Measurements from ENCODE around the gene OXTR. TPM values are rescaled to one million over a fixed set of nuclear protein-coding genes. Genes with fewer than 3 reads are reported as not detected.
"Not testable (repeated sequence)": the region's sequence is repeated elsewhere in the genome, so short reads cannot be mapped to it uniquely, and the experiment has no call there.

The OXTR gene
- total RNA-seq, 1 donor from 2014 or later: 2.0 TPM

DNA sequence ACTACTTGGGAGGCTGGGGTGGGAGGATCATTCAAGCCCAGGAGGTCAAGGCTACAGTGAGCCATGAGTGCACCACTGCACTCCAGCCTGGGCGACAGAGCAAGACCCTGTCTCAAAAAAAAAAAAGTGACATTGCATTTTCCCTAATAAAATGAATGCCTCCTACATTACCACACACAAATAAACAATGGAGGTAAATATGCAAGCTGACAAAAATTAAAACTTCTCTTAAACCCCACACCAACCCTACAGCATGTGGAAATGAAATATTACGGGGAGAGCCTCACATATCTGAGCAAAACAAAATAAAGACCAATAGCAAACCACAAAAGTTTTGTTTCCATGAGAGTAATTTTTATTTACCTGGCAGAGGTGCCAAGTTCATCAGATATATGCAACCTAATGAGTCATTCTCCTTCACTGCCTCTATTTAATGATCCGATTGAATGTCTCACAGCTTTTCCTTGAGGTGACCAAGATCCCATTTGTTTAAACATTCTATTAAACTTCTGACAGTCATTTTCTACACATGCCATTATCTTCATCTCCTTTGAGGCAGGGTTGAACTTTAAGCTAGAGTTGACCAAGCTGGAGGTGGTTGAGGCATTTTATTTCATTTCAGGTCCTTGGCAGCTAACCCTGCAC is 45.2 kb downstream of the OXTR start:
- Mint-ChIP-seq H3K27me3 (no peaks in the 10 kb centered on the region), H3K4me3 (no peak overlapping the region), H3K27ac (no peak overlapping the region), H3K9me3 (peaks cover 6% of the 10 kb centered on the region), H3K4me1 (no peaks in the 10 kb centered on the region), H3K36me3 (ENCODE audit: low read depth) (no peaks in the 10 kb centered on the region)
- CTCF ChIA-PET: no interaction called here
- POLR2A ChIA-PET: no interaction called here
- TF ChIP-seq, protein P1, sequence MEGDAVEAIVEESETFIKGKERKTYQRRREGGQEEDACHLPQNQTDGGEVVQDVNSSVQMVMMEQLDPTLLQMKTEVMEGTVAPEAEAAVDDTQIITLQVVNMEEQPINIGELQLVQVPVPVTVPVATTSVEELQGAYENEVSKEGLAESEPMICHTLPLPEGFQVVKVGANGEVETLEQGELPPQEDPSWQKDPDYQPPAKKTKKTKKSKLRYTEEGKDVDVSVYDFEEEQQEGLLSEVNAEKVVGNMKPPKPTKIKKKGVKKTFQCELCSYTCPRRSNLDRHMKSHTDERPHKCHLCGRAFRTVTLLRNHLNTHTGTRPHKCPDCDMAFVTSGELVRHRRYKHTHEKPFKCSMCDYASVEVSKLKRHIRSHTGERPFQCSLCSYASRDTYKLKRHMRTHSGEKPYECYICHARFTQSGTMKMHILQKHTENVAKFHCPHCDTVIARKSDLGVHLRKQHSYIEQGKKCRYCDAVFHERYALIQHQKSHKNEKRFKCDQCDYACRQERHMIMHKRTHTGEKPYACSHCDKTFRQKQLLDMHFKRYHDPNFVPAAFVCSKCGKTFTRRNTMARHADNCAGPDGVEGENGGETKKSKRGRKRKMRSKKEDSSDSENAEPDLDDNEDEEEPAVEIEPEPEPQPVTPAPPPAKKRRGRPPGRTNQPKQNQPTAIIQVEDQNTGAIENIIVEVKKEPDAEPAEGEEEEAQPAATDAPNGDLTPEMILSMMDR (IDR thresholded peaks at IDR 0.05): no peak
- intact Hi-C loops (cut with micrococcal nuclease): no loop called here
- DNase-seq: no peak
- ATAC-seq (ENCODE audit: low read depth): no peak

DNA sequence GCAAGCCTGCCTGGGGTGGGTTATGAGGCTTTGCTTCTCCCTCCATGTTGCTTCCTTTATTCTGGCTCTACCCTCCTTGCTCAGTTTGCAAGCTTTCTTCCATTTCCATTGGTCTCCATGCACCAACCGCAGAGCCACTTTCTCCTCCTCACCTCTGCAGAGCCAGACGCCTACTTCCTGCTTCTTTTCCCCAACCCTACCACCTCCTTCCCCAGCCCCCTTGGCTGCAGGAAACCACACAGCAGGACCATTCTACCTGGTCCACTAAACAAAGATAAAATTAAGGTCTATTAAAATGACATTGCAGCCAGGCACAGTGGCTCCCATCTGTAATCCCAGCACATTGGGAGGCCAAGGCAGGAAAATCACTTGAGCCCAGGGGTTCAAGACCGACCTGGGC is 45.8 kb downstream of the OXTR start:
- Mint-ChIP-seq H3K27ac (no peak overlapping the region), H3K9me3 (peaks cover 6% of the 10 kb centered on the region), H3K36me3 (ENCODE audit: low read depth) (no peaks in the 10 kb centered on the region), H3K4me3 (no peak overlapping the region), H3K4me1 (no peaks in the 10 kb centered on the region), H3K27me3 (no peaks in the 10 kb centered on the region)
- DNase-seq (no peak), ATAC-seq (ENCODE audit: low read depth) (no peak)
- POLR2A ChIA-PET: interaction anchor here (0.7 kb wide), 1 partner anchor 15 kb away, joined by 3 read pairs; no protein-coding TSS in a partner anchor
- CTCF ChIA-PET: no interaction called here
- intact Hi-C loops (cut with micrococcal nuclease): no loop called here
- TF ChIP-seq, protein P1 (IDR thresholded peaks at IDR 0.05): no peak

DNA sequence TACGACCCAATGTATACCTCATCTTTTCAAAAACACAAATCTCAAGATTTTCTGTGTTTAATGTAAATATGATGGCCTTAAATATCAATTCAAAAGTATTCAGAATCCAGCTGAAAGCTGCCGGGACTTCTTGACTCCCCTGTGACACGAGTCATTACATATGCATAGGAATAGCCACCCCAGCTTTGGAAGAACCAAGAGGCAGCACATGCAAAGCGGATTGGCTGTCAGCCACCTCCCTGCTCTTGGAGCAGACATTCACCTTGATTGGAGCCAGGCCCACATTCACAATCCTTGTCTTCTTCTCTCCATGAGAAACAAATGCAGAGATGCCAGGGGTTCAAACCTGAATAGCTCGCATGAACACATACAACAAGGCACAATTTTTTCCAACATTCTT is 46.6 kb downstream of the OXTR start:
- POLR2A ChIA-PET: no interaction called here
- CTCF ChIA-PET: no interaction called here
- no peak overlapping the region for H3K4me3 Mint-ChIP-seq
- no peak overlapping the region for H3K27ac Mint-ChIP-seq
- no peak for ATAC-seq (ENCODE audit: low read depth)
- intact Hi-C loops (cut with micrococcal nuclease): no loop called here
- H3K9me3 Mint-ChIP-seq: peaks cover 7% of the 10 kb centered on the region
- no peaks in the 10 kb centered on the region for H3K36me3 Mint-ChIP-seq (ENCODE audit: low read depth)
- TF ChIP-seq, protein P1 (IDR thresholded peaks at IDR 0.05): no peak
- no peaks in the 10 kb centered on the region for H3K27me3 Mint-ChIP-seq
- no peak for DNase-seq
- no peaks in the 10 kb centered on the region for H3K4me1 Mint-ChIP-seq

DNA sequence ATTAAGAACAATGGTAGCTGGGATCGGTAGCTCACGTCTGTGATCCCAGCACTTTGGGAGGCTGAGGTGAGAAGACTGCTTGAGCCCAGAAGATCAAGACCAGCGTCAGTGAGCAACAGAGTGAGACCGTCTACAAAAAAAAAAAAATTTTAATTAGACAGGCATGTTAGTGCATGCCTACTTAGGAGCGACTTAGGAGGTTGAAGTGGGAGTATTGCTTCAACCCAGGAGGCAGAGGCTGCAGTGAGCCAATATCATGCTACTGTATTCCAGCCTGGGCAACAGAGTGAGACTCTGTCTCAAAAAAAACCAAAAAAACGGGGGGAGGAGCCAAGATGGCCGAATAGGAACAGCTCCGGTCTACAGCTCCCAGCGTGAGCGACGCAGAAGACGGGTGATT is 53.7 kb downstream of the OXTR start:
- H3K36me3 Mint-ChIP-seq (ENCODE audit: low read depth); ATAC-seq (ENCODE audit: low read depth); H3K27me3 Mint-ChIP-seq; POLR2A ChIA-PET; DNase-seq; H3K4me3 Mint-ChIP-seq; CTCF ChIA-PET; intact Hi-C loops (cut with micrococcal nuclease); H3K9me3 Mint-ChIP-seq; H3K4me1 Mint-ChIP-seq; H3K27ac Mint-ChIP-seq: not testable (repeated sequence)

DNA sequence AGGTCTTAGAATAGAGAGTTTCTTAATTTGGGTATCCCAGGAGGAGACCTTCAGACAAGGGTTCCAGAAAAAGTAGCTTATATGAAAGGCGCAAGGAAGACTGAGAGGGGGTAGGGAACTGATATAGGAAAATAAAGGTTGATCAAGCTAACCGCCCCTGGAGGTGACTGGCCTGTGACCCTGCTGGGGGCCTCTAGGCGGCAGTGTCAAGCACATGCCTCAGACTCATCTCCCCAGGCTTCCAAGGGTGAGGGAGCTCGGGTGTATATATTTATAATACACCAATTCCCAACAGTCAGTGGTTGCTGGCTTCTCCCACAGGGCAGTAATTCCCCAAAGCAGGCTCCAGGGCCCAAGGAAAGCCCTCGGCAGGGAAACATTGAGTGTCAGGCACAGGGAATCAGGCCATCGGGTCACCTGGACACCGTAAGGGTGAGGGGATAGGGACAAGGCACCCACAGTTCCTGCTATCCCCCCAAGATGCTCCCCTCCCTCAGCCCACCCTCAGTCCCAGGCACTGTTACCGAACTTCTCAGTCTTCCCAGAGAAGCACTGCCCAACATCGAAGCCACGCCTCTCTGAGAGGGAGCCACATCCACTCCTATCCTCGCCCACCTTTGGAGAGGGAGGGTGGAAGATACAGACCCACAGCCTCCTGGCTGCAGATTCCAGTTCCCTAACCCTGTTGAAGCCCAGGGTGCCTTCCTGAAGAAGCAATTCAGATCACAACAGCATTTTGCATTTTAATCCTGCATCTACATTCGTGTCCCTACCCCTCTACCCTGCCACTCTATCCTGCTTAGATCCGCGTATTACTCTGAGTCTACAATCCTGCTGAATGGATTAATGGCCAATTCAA is 55.3 kb downstream of the OXTR start:
- POLR2A ChIA-PET: no interaction called here
- CTCF ChIA-PET: no interaction called here
- H3K9me3 Mint-ChIP-seq: peaks cover 2% of the 10 kb centered on the region
- H3K27ac Mint-ChIP-seq: no peak overlapping the region
- no peak overlapping the region for H3K4me3 Mint-ChIP-seq
- TF ChIP-seq, protein P1 (IDR thresholded peaks at IDR 0.05): no peak
- DNase-seq (no peak), ATAC-seq (ENCODE audit: low read depth) (no peak)
- no peaks in the 10 kb centered on the region for H3K4me1 Mint-ChIP-seq
- peaks cover 1% of the 10 kb centered on the region for H3K27me3 Mint-ChIP-seq
- H3K36me3 Mint-ChIP-seq (ENCODE audit: low read depth): no peaks in the 10 kb centered on the region
- intact Hi-C loops (cut with micrococcal nuclease): no loop called here

Data from activated B cell treated with CpG ODN at 0.5 μM for 24 hours (primary cell).